ENCODE results near the gene MUCL1. TPM values are rescaled to one million over a fixed set of nuclear protein-coding genes. Genes with fewer than 3 reads are reported as not detected.

The MUCL1 gene
- total RNA-seq, 2 donors from 2014 or later: not detected

- DNase-seq: no peak
- Histone ChIP-seq H3K4me1 (ENCODE audit: control insufficient read depth, insufficient read depth, low read length) (no peaks in the 10 kb centered on the region), H3K9me3 (ENCODE audit: control insufficient read depth, low read length) (no peaks in the 10 kb centered on the region), H3K36me3 (ENCODE audit: control insufficient read depth, insufficient read depth, low read length) (no peaks in the 10 kb centered on the region), H3K27ac (ENCODE audit: low read depth, low read length) (no peak overlapping the region), H3K27me3 (ENCODE audit: control insufficient read depth, insufficient read depth, low read length, poor library complexity, severe bottlenecking) (no peaks in the 10 kb centered on the region), H3K4me3 (ENCODE audit: low read length) (no peak overlapping the region), H3K9ac (ENCODE audit: extremely low read depth, low read length, poor library complexity, severe bottlenecking) (no peak overlapping the region)
- no peaks in the 10 kb centered on the region for H3K27me3 Mint-ChIP-seq (ENCODE audit: insufficient read depth)
- 91 to 95% methylated on average over 3 of the region's 3 CpGs for WGBS, 2 experiments (ENCODE audit: insufficient coverage in 1 of 2, insufficient read length in 1 of 2)
- H3K27ac Mint-ChIP-seq: no peak overlapping the region
- TF ChIP-seq CTCF (conservative IDR thresholded peaks at IDR 0.05): no peak
- H3K36me3 Mint-ChIP-seq (ENCODE audit: low read depth): no peaks in the 10 kb centered on the region
- no peak overlapping the region for H3K4me3 Mint-ChIP-seq
- peaks cover 15% of the 10 kb centered on the region for H3K9me3 Mint-ChIP-seq
- peaks cover 3% of the 10 kb centered on the region for H3K4me1 Mint-ChIP-seq
Measured at GRCh38 chr12:54891717-54892478, 37.6 kb downstream of the MUCL1 start.

Other genes with a start within 250 kb of the MUCL1 start
- gene LACRT, start 219.6 kb upstream of the MUCL1 start, total RNA-seq: not detected
- gene DCD, start 206.2 kb upstream of the MUCL1 start, total RNA-seq: not detected
- not detected for gene TESPA1, start 130.2 kb downstream of the MUCL1 start, total RNA-seq
- gene NEUROD4, start 165.5 kb downstream of the MUCL1 start, total RNA-seq: not detected